Posterior vena cava (tissue), 2 donors: Measurements from ENCODE around the gene HOMER1. TPM values are rescaled to one million over a fixed set of nuclear protein-coding genes. Genes with fewer than 3 reads are reported as not detected.

Experiments
- DNase-seq: peaks from one replicate; pipeline ENCODE4 v3.0.0-alpha.2; 2020; ENCODE audit warnings: low spot score
- intact Hi-C, 2 donors: fragments of 100-400 bp; cut with DNase I; formaldehyde crosslinking; loops; one replicate each; pipeline versions ENCODE4 v1.14.1 to v1.14.2; 2022 to 2023
- long read RNA-seq, 2 donors: library from polyadenylated mRNA; unstranded; transcript quantifications; one replicate each; pipeline ENCODE4 v2.0.0, GENCODE V29; 2020 to 2021
- total RNA-seq, 2 donors: library from RNA; stranded (reverse); fragmentation: NEBNext Ultra II Directional; extraction: Animal tissue kit (Norgen Biotek cat#: 25700); gene quantifications; one replicate each; pipeline ENCODE4 v1.2.1, GENCODE V29; 2021
- donor health status: DM: yes; HTN: yes; CAD: no.
- donor health status: DM: yes; HTN: yes; CAD: no.

HOMER1 gene
- total RNA-seq = 1 to 10 TPM; 6.8 to 7.8 TPM
- long read RNA-seq, donor 1, full-length matches to known transcripts = 6 of 8 reads
- long read RNA-seq, donor 1, partial matches to known transcripts = 1 of 8 reads
- long read RNA-seq, donor 1, other reads (novel, unspliced or antisense) = 1 of 8 reads
- long read RNA-seq, donor 2, partial matches to known transcripts = 0 of 1 reads
- long read RNA-seq, donor 2, other reads (novel, unspliced or antisense) = 1 of 1 reads

GRCh38 chr5:79513704-79514390, at the start of gene HOMER1:
TSS of gene HOMER1 (minus strand) at chr5:79514134. CDS start at chr5:79512774, 1,360 bp downstream.
- intact Hi-C loops = loop anchor here in 1 of 2 donors (10.0 kb wide), 1 partner anchor 101 kb away; the partner anchor contains the start of gene TENT2
- DNase-seq = peak; percentile 92

GRCh38 chr5:79563247-79563590, 49.3 kb upstream of the HOMER1 start:
- no peak for DNase-seq
- intact Hi-C loops = no loop called here

- intact Hi-C loops = no loop called here
- DNase-seq = no peak
Observed at GRCh38 chr5:79562351-79563246, 48.7 kb upstream of the HOMER1 start.

GRCh38 chr5:79561525-79561893, 47.6 kb upstream of the HOMER1 start:
- no peak for DNase-seq
- intact Hi-C loops = no loop called here

- no peak for DNase-seq
- intact Hi-C loops = no loop called here
Observed at GRCh38 chr5:79560771-79561524, 47.0 kb upstream of the HOMER1 start.

GRCh38 chr5:79555418-79555817, 41.5 kb upstream of the HOMER1 start:
- DNase-seq = no peak
- intact Hi-C loops = no loop called here

GRCh38 chr5:79552984-79553383, 39.0 kb upstream of the HOMER1 start:
- DNase-seq = no peak
- intact Hi-C loops = no loop called here

- DNase-seq = no peak
- intact Hi-C loops = no loop called here
Observed at GRCh38 chr5:79547982-79548381, 34.0 kb upstream of the HOMER1 start.

- intact Hi-C loops = no loop called here
- DNase-seq = no peak
Observed at GRCh38 chr5:79547429-79547822, 33.5 kb upstream of the HOMER1 start.

GRCh38 chr5:79546782-79547428, 33.0 kb upstream of the HOMER1 start:
- DNase-seq = no peak
- intact Hi-C loops = no loop called here

GRCh38 chr5:79544131-79544530, 30.2 kb upstream of the HOMER1 start:
- intact Hi-C loops = no loop called here
- DNase-seq = no peak

- DNase-seq = no peak
- intact Hi-C loops = no loop called here
Observed at GRCh38 chr5:79540939-79541338, 27.0 kb upstream of the HOMER1 start.

GRCh38 chr5:79536193-79536906, 22.4 kb upstream of the HOMER1 start:
- no peak for DNase-seq
- intact Hi-C loops = no loop called here

- intact Hi-C loops = no loop called here
- DNase-seq = no peak
Observed at GRCh38 chr5:79535477-79536192, 21.7 kb upstream of the HOMER1 start.

GRCh38 chr5:79529110-79529509, 15.2 kb upstream of the HOMER1 start:
- DNase-seq = no peak

GRCh38 chr5:79527431-79527830, 13.5 kb upstream of the HOMER1 start:
- no peak for DNase-seq
- intact Hi-C loops = no loop called here

More at GRCh38 chr5:79529110-79529509, 15.2 kb upstream of the HOMER1 start:
- intact Hi-C loops = no loop called here

- intact Hi-C loops = no loop called here
- DNase-seq = no peak
Observed at GRCh38 chr5:79526928-79527327, 13.0 kb upstream of the HOMER1 start.

- no peak for DNase-seq
Observed at GRCh38 chr5:79526493-79526892, 12.6 kb upstream of the HOMER1 start.

More at GRCh38 chr5:79526493-79526892, 12.6 kb upstream of the HOMER1 start:
- intact Hi-C loops = no loop called here
